Thyroid gland (tissue), 4 donors: ENCODE results near the gene CRYZ.

Experiments used
- POLR2A ChIP-seq, 2 donors: fragments of 450-650 bp; IDR thresholded peaks; one replicate each; pipeline ENCODE4 v1.6.1; 2017; ENCODE audit warnings: antibody characterized with exemption in 2 of 2, mild to moderate bottlenecking in 2 of 2, moderate library complexity in 1 of 2
- TF ChIP-seq, protein P1 (sequence below), 6 experiments: fragments of 200-600 bp in 3 of 6; fragments of 450-650 bp in 3 of 6; sonication (generic) in 3 of 6; IDR thresholded peaks; one replicate each; pipeline ENCODE4 v1.5.1; 2016 to 2019; ENCODE audit warnings: antibody characterized with exemption in 6 of 6, mild to moderate bottlenecking in 2 of 6, inconsistent platforms in 1 of 6, moderate library complexity in 1 of 6

- TF ChIP-seq, protein P1, sequence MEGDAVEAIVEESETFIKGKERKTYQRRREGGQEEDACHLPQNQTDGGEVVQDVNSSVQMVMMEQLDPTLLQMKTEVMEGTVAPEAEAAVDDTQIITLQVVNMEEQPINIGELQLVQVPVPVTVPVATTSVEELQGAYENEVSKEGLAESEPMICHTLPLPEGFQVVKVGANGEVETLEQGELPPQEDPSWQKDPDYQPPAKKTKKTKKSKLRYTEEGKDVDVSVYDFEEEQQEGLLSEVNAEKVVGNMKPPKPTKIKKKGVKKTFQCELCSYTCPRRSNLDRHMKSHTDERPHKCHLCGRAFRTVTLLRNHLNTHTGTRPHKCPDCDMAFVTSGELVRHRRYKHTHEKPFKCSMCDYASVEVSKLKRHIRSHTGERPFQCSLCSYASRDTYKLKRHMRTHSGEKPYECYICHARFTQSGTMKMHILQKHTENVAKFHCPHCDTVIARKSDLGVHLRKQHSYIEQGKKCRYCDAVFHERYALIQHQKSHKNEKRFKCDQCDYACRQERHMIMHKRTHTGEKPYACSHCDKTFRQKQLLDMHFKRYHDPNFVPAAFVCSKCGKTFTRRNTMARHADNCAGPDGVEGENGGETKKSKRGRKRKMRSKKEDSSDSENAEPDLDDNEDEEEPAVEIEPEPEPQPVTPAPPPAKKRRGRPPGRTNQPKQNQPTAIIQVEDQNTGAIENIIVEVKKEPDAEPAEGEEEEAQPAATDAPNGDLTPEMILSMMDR (IDR thresholded peaks at IDR 0.05), result no peak
- no peak for TF ChIP-seq POLR2A (IDR thresholded peaks at IDR 0.05)
Measured at GRCh38 chr1:74726063-74726462, 6.8 kb downstream of the CRYZ start.
